ENCODE results near the gene COA1.

DNA sequence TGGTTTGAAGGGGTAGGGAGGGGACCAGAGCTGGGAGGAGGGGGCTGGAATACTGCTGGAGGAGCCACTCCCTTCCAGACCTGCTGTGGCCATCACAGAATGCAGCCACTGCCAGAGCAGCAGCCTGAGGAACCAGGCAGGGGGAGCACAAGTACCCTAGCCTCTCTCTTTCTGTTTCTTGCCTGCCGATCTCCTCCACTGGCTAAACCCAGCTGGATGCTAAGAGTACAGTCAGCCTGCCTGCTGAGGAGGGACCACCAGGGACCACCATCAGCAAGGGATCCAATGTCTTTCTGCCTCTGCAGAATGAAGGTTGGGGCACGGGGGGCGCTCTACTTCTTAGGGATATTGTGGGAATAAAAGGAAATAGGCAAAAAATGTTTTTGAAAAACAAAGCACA lies 33.9 kb upstream of the COA1 start:
- TF ChIP-seq, protein P1, sequence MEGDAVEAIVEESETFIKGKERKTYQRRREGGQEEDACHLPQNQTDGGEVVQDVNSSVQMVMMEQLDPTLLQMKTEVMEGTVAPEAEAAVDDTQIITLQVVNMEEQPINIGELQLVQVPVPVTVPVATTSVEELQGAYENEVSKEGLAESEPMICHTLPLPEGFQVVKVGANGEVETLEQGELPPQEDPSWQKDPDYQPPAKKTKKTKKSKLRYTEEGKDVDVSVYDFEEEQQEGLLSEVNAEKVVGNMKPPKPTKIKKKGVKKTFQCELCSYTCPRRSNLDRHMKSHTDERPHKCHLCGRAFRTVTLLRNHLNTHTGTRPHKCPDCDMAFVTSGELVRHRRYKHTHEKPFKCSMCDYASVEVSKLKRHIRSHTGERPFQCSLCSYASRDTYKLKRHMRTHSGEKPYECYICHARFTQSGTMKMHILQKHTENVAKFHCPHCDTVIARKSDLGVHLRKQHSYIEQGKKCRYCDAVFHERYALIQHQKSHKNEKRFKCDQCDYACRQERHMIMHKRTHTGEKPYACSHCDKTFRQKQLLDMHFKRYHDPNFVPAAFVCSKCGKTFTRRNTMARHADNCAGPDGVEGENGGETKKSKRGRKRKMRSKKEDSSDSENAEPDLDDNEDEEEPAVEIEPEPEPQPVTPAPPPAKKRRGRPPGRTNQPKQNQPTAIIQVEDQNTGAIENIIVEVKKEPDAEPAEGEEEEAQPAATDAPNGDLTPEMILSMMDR (IDR thresholded peaks at IDR 0.05): peak; percentile 62; the same call in 1 of the 2 replicates
- TF ChIP-seq, protein P2, sequence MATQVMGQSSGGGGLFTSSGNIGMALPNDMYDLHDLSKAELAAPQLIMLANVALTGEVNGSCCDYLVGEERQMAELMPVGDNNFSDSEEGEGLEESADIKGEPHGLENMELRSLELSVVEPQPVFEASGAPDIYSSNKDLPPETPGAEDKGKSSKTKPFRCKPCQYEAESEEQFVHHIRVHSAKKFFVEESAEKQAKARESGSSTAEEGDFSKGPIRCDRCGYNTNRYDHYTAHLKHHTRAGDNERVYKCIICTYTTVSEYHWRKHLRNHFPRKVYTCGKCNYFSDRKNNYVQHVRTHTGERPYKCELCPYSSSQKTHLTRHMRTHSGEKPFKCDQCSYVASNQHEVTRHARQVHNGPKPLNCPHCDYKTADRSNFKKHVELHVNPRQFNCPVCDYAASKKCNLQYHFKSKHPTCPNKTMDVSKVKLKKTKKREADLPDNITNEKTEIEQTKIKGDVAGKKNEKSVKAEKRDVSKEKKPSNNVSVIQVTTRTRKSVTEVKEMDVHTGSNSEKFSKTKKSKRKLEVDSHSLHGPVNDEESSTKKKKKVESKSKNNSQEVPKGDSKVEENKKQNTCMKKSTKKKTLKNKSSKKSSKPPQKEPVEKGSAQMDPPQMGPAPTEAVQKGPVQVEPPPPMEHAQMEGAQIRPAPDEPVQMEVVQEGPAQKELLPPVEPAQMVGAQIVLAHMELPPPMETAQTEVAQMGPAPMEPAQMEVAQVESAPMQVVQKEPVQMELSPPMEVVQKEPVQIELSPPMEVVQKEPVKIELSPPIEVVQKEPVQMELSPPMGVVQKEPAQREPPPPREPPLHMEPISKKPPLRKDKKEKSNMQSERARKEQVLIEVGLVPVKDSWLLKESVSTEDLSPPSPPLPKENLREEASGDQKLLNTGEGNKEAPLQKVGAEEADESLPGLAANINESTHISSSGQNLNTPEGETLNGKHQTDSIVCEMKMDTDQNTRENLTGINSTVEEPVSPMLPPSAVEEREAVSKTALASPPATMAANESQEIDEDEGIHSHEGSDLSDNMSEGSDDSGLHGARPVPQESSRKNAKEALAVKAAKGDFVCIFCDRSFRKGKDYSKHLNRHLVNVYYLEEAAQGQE (IDR thresholded peaks at IDR 0.05; ENCODE audit: insufficient read depth in 1 of 2, low read depth in 2 of 2, low read length in 1 of 2): no peak
- no peak for TF ChIP-seq POLR2AphosphoS5 (IDR thresholded peaks at IDR 0.05; ENCODE audit: low read depth, low read length)
- TF ChIP-seq SIN3A (IDR thresholded peaks at IDR 0.05; ENCODE audit: borderline replicate concordance, insufficient read depth, low read depth, low read length): no peak
